ENCODE results near the gene GRIK4. TPM values are rescaled to one million over a fixed set of nuclear protein-coding genes. Genes with fewer than 3 reads are reported as not detected.

The GRIK4 gene
- total RNA-seq, 1 donor from 2014 or later = 2.2 TPM

- Mint-ChIP-seq H3K27ac (ENCODE audit: unreplicated experiment) (no peak overlapping the region), H3K9me3 (ENCODE audit: unreplicated experiment) (no peaks in the 10 kb centered on the region), H3K4me3 (ENCODE audit: unreplicated experiment) (no peak overlapping the region), H3K27me3 (ENCODE audit: low read depth, unreplicated experiment) (no peaks in the 10 kb centered on the region), H3K36me3 (ENCODE audit: low read depth, unreplicated experiment) (peaks cover 17% of the 10 kb centered on the region), H3K4me1 (ENCODE audit: low read depth, unreplicated experiment) (peaks cover 14% of the 10 kb centered on the region)
- no peak for TF ChIP-seq EZH2 (IDR thresholded peaks at IDR 0.05; ENCODE audit: insufficient read depth, low read length)
- no peak for TF ChIP-seq CTCF (IDR thresholded peaks at IDR 0.05; ENCODE audit: insufficient read depth, low read depth, low read length)
- DNase-seq (ENCODE audit: low read depth) (no peak), FAIRE-seq (no peak)
- Histone ChIP-seq H3K4me2 (ENCODE audit: low read length) (no peak overlapping the region), H3K27me3 (ENCODE audit: insufficient read depth, low read length) (no peaks in the 10 kb centered on the region), H3K79me2 (ENCODE audit: insufficient read depth, low read length) (no peaks in the 10 kb centered on the region), H3K9ac (ENCODE audit: low read length) (no peak overlapping the region), H3K36me3 (ENCODE audit: insufficient read depth, low read length) (peaks cover 33% of the 10 kb centered on the region), H3K4me3 (ENCODE audit: insufficient read depth, low read depth, low read length) (no peak overlapping the region), H3K9me3 (ENCODE audit: insufficient read depth, low read depth, low read length) (no peaks in the 10 kb centered on the region), H3K27ac (ENCODE audit: low read depth, low read length) (no peak overlapping the region), H4K20me1 (ENCODE audit: insufficient read depth, low read length) (no peaks in the 10 kb centered on the region), H2AFZ (ENCODE audit: low read depth, low read length) (no peak overlapping the region), H3K4me1 (ENCODE audit: insufficient read depth, low read length) (peaks cover 5% of the 10 kb centered on the region)
Observed at GRCh38 chr11:120471994-120472393, 39.6 kb upstream of the GRIK4 start.

GRCh38 chr11:120473503-120473902 lies 38.0 kb upstream of the GRIK4 start:
- DNase-seq (ENCODE audit: low read depth) = no peak
- Histone ChIP-seq H3K4me2 (ENCODE audit: low read length) (no peak overlapping the region), H4K20me1 (ENCODE audit: insufficient read depth, low read length) (no peaks in the 10 kb centered on the region), H3K9me3 (ENCODE audit: insufficient read depth, low read depth, low read length) (no peaks in the 10 kb centered on the region), H3K27ac (ENCODE audit: low read depth, low read length) (no peak overlapping the region), H3K79me2 (ENCODE audit: insufficient read depth, low read length) (no peaks in the 10 kb centered on the region), H3K9ac (ENCODE audit: low read length) (no peak overlapping the region), H3K4me1 (ENCODE audit: insufficient read depth, low read length) (peaks cover 5% of the 10 kb centered on the region), H2AFZ (ENCODE audit: low read depth, low read length) (no peak overlapping the region), H3K27me3 (ENCODE audit: insufficient read depth, low read length) (no peaks in the 10 kb centered on the region), H3K36me3 (ENCODE audit: insufficient read depth, low read length) (peaks cover 40% of the 10 kb centered on the region), H3K4me3 (ENCODE audit: insufficient read depth, low read depth, low read length) (no peak overlapping the region)
- H3K4me1 Mint-ChIP-seq (ENCODE audit: low read depth, unreplicated experiment) = peaks cover 14% of the 10 kb centered on the region
- H3K9me3 Mint-ChIP-seq (ENCODE audit: unreplicated experiment) = no peaks in the 10 kb centered on the region
- no peak overlapping the region for H3K4me3 Mint-ChIP-seq (ENCODE audit: unreplicated experiment)
- no peak for TF ChIP-seq CTCF (IDR thresholded peaks at IDR 0.05; ENCODE audit: insufficient read depth, low read depth, low read length)
- no peak for TF ChIP-seq EZH2 (IDR thresholded peaks at IDR 0.05; ENCODE audit: insufficient read depth, low read length)
- H3K27ac Mint-ChIP-seq (ENCODE audit: unreplicated experiment) = no peak overlapping the region
- H3K36me3 Mint-ChIP-seq (ENCODE audit: low read depth, unreplicated experiment) = peaks cover 16% of the 10 kb centered on the region
- no peak for FAIRE-seq
- H3K27me3 Mint-ChIP-seq (ENCODE audit: low read depth, unreplicated experiment) = no peaks in the 10 kb centered on the region

- no peak overlapping the region for H3K9ac ChIP-seq (ENCODE audit: low read length)
- FAIRE-seq (no peak), DNase-seq (ENCODE audit: low read depth) (no peak)
- H2AFZ ChIP-seq (ENCODE audit: low read depth, low read length) = no peak overlapping the region
- Mint-ChIP-seq H3K4me3 (ENCODE audit: unreplicated experiment) (no peak overlapping the region), H3K27me3 (ENCODE audit: low read depth, unreplicated experiment) (no peaks in the 10 kb centered on the region), H3K36me3 (ENCODE audit: low read depth, unreplicated experiment) (peaks cover 35% of the 10 kb centered on the region), H3K9me3 (ENCODE audit: unreplicated experiment) (peaks cover 4% of the 10 kb centered on the region), H3K4me1 (ENCODE audit: low read depth, unreplicated experiment) (peaks cover 1% of the 10 kb centered on the region), H3K27ac (ENCODE audit: unreplicated experiment) (no peak overlapping the region)
- peaks cover 52% of the 10 kb centered on the region for H3K36me3 ChIP-seq (ENCODE audit: insufficient read depth, low read length)
- H3K79me2 ChIP-seq (ENCODE audit: insufficient read depth, low read length) = no peaks in the 10 kb centered on the region
- H4K20me1 ChIP-seq (ENCODE audit: insufficient read depth, low read length) = no peaks in the 10 kb centered on the region
- no peak overlapping the region for H3K27ac ChIP-seq (ENCODE audit: low read depth, low read length)
- TF ChIP-seq EZH2 (IDR thresholded peaks at IDR 0.05; ENCODE audit: insufficient read depth, low read length) (no peak), CTCF (IDR thresholded peaks at IDR 0.05; ENCODE audit: insufficient read depth, low read depth, low read length) (no peak)
- H3K4me3 ChIP-seq (ENCODE audit: insufficient read depth, low read depth, low read length) = no peak overlapping the region
- H3K4me1 ChIP-seq (ENCODE audit: insufficient read depth, low read length) = no peaks in the 10 kb centered on the region
- H3K4me2 ChIP-seq (ENCODE audit: low read length) = no peak overlapping the region
- H3K9me3 ChIP-seq (ENCODE audit: insufficient read depth, low read depth, low read length) = no peaks in the 10 kb centered on the region
- H3K27me3 ChIP-seq (ENCODE audit: insufficient read depth, low read length) = no peaks in the 10 kb centered on the region
Observed at GRCh38 chr11:120482149-120482548, 29.4 kb upstream of the GRIK4 start.
